ENCODE measurements around the gene FBXW7. TPM values are rescaled to one million over a fixed set of nuclear protein-coding genes. Genes with fewer than 3 reads are reported as not detected.

FBXW7 gene
- total and polyA plus RNA-seq, 2 of the 13 experiments (the other 11 are each of a cell fraction or from before 2014, with no cell fraction given): 5.0 to 40.9 TPM

GRCh38 chr4:152399246-152399645 lies 136.6 kb downstream of the FBXW7 start:
- H3K9me3 ChIP-seq (ENCODE audit: low read length): no peaks in the 10 kb centered on the region
- in situ Hi-C loops (cut with HindIII; ENCODE audit: extremely low pct_ligation_motif_present, low pct_unique_long_range_greater_than_20kb) (no loop called here), intact Hi-C loops (cut with micrococcal nuclease; ENCODE audit: unreplicated experiment) (no loop called here)
- TF ChIP-seq TIGD3 (CRISPR knock-in tag; IDR thresholded peaks at IDR 0.05; ENCODE audit: borderline replicate concordance) (no peak), SIN3B (IDR thresholded peaks at IDR 0.05; ENCODE audit: low read length) (no peak), SMAD1 (CRISPR knock-in tag; IDR thresholded peaks at IDR 0.05; ENCODE audit: borderline replicate concordance, low read depth) (no peak), ZNF275 (CRISPR knock-in tag; IDR thresholded peaks at IDR 0.05; ENCODE audit: borderline replicate concordance) (no peak)
- BruUV-seq (replicated peaks): no TSS peak
- CTCF ChIA-PET (ENCODE audit: low intra/inter-chr PET ratio, low total read pairs): no interaction called here
- FAIRE-seq: no peak
- H3K4me2 ChIP-seq (ENCODE audit: low read depth, low read length): no peak overlapping the region
- DNase-seq (ENCODE audit: low spot score): no peak
- no peaks in the 10 kb centered on the region for H3K36me3 ChIP-seq (replicated peaks in 1 of 2; ENCODE audit: control insufficient read depth in 1 of 2, insufficient read depth in 2 of 2, low read length in 2 of 2)
- no peaks in the 10 kb centered on the region for H4K20me1 ChIP-seq (ENCODE audit: insufficient read depth, low read length)
- no peak for ATAC-seq
- H3K79me2 ChIP-seq (ENCODE audit: insufficient read depth, low read length): no peaks in the 10 kb centered on the region
- no peak overlapping the region for H2AFZ ChIP-seq (ENCODE audit: low read length)
- POLR2A ChIA-PET: no interaction called here
- no peak overlapping the region for H3K27ac ChIP-seq (ENCODE audit: extremely low read length, insufficient read depth, low read length)
- H3K27me3 ChIP-seq (ENCODE audit: control insufficient read depth in 1 of 2, insufficient read depth in 2 of 2, low read length in 2 of 2): no peaks in the 10 kb centered on the region
- no peaks in the 10 kb centered on the region for H3K4me1 ChIP-seq (ENCODE audit: insufficient read depth, low read length)
- no peak overlapping the region for H3K9ac ChIP-seq (ENCODE audit: insufficient read depth, low read depth, low read length)
- no peak overlapping the region for H3K4me3 ChIP-seq (replicated peaks in 1 of 3; ENCODE audit: insufficient read depth in 1 of 3, low read depth in 2 of 3, low read length in 3 of 3)

GRCh38 chr4:152398060-152398459 lies 137.8 kb downstream of the FBXW7 start:
- POLR2A ChIA-PET: no interaction called here
- Histone ChIP-seq H3K9ac (ENCODE audit: insufficient read depth, low read depth, low read length) (no peak overlapping the region), H3K79me2 (ENCODE audit: insufficient read depth, low read length) (no peaks in the 10 kb centered on the region), H3K4me1 (ENCODE audit: insufficient read depth, low read length) (no peaks in the 10 kb centered on the region), H3K4me2 (ENCODE audit: low read depth, low read length) (no peak overlapping the region), H4K20me1 (ENCODE audit: insufficient read depth, low read length) (no peaks in the 10 kb centered on the region), H3K27ac (ENCODE audit: extremely low read length, insufficient read depth, low read length) (no peak overlapping the region), H3K4me3 (replicated peaks in 1 of 3; ENCODE audit: insufficient read depth in 1 of 3, low read depth in 2 of 3, low read length in 3 of 3) (no peak overlapping the region), H3K36me3 (replicated peaks in 1 of 2; ENCODE audit: control insufficient read depth in 1 of 2, insufficient read depth in 2 of 2, low read length in 2 of 2) (no peaks in the 10 kb centered on the region), H2AFZ (ENCODE audit: low read length) (no peak overlapping the region), H3K9me3 (ENCODE audit: low read length) (no peaks in the 10 kb centered on the region), H3K27me3 (ENCODE audit: control insufficient read depth in 1 of 2, insufficient read depth in 2 of 2, low read length in 2 of 2) (no peaks in the 10 kb centered on the region)
- CTCF ChIA-PET (ENCODE audit: low intra/inter-chr PET ratio, low total read pairs): no interaction called here
- TF ChIP-seq STAG1 (CRISPR knock-in tag; IDR thresholded peaks at IDR 0.05): 0 out of 2 replicates have a peak, but pooled peaks have one; percentile 5
- TF ChIP-seq SMAD9 (CRISPR knock-in tag; IDR thresholded peaks at IDR 0.05): no peak
- TF ChIP-seq ZNF138 (CRISPR knock-in tag; IDR thresholded peaks at IDR 0.05; ENCODE audit: low read depth): no peak
- DNase-seq (ENCODE audit: low spot score) (peak; percentile 4), FAIRE-seq (no peak), ATAC-seq (no peak)
- intact Hi-C loops (cut with micrococcal nuclease; ENCODE audit: unreplicated experiment): no loop called here
- whole genome bisulfite sequencing (ENCODE audit: low lambda C conversion rate): 100% methylated on average over 1 of the region's 1 CpG
- BruUV-seq (replicated peaks): no TSS peak
- in situ Hi-C loops (cut with HindIII; ENCODE audit: extremely low pct_ligation_motif_present, low pct_unique_long_range_greater_than_20kb): no loop called here

Measured in HepG2 (cell line).